ENCODE data around the gene CCDC57. TPM values are rescaled to one million over a fixed set of nuclear protein-coding genes. Genes with fewer than 3 reads are reported as not detected.
"Not testable (repeated sequence)": the region's sequence is repeated elsewhere in the genome, so short reads cannot be mapped to it uniquely, and the experiment has no call there.

CCDC57 gene
- total and polyA plus RNA-seq, 4 donors = 5.4 to 19.1 (median 11.7) TPM

- Histone ChIP-seq H3K4me1 (ENCODE audit: control insufficient read depth in 4 of 4, insufficient read depth in 4 of 4, low read length in 3 of 4) (no peaks in the 10 kb centered on the region), H3K9ac (ENCODE audit: low read depth in 1 of 2, low read length in 2 of 2) (no peak overlapping the region), H3K27me3 (ENCODE audit: control insufficient read depth in 4 of 4, insufficient read depth in 4 of 4, low read length in 3 of 4) (no peaks in the 10 kb centered on the region), H3K27ac (ENCODE audit: low read depth in 1 of 2, low read length in 2 of 2) (no peak overlapping the region), H3K36me3 (ENCODE audit: control insufficient read depth in 4 of 4, insufficient read depth in 3 of 4, low read depth in 1 of 4, low read length in 3 of 4) (no peaks in the 10 kb centered on the region), H3K9me3 (ENCODE audit: control insufficient read depth in 4 of 4, low read length in 3 of 4) (no peaks in the 10 kb centered on the region), H3K4me3 (ENCODE audit: low read depth in 1 of 3, low read length in 3 of 3) (no peak overlapping the region)
- 94% methylated on average over 8 of the region's 8 CpGs for WGBS
- no peak for DNase-seq (ENCODE audit: low spot score)
- no peak for TF ChIP-seq EGR1 (IDR thresholded peaks at IDR 0.05; ENCODE audit: low read depth in 2 of 2)
- no peak for TF ChIP-seq REST (IDR thresholded peaks at IDR 0.05)
- TF ChIP-seq FOXA1 (IDR thresholded peaks at IDR 0.05) = no peak
- no peak for TF ChIP-seq SP1 (IDR thresholded peaks at IDR 0.05)
- no peak for TF ChIP-seq ZBTB33 (IDR thresholded peaks at IDR 0.05)
- TF ChIP-seq TAF1 (conservative IDR thresholded peaks at IDR 0.05) = no peak
- TF ChIP-seq MAX (IDR thresholded peaks at IDR 0.05) = no peak
- TF ChIP-seq HNF4G (IDR thresholded peaks at IDR 0.05) = no peak
- TF ChIP-seq RAD21 (IDR thresholded peaks at IDR 0.05) = no peak
- no peak for TF ChIP-seq RXRA (IDR thresholded peaks at IDR 0.05)
- TF ChIP-seq YY1 (IDR thresholded peaks at IDR 0.05) = no peak
- TF ChIP-seq GABPA (IDR thresholded peaks at IDR 0.05 in 1 of 2, conservative IDR thresholded peaks at IDR 0.05 in 1 of 2) = no peak
- no peak for TF ChIP-seq HNF4A (conservative IDR thresholded peaks at IDR 0.05)
Observed at GRCh38 chr17:82143333-82143732, 69.3 kb downstream of the CCDC57 start.

GRCh38 chr17:82139961-82140360 lies 72.7 kb downstream of the CCDC57 start:
- H3K27me3 ChIP-seq (ENCODE audit: control insufficient read depth in 4 of 4, insufficient read depth in 4 of 4, low read length in 3 of 4); H3K9me3 ChIP-seq (ENCODE audit: control insufficient read depth in 4 of 4, low read length in 3 of 4); H3K9ac ChIP-seq (ENCODE audit: low read depth in 1 of 2, low read length in 2 of 2); H3K4me1 ChIP-seq (ENCODE audit: control insufficient read depth in 4 of 4, insufficient read depth in 4 of 4, low read length in 3 of 4); DNase-seq (ENCODE audit: low spot score); H3K4me3 ChIP-seq (ENCODE audit: low read depth in 1 of 3, low read length in 3 of 3); H3K36me3 ChIP-seq (ENCODE audit: control insufficient read depth in 4 of 4, insufficient read depth in 3 of 4, low read depth in 1 of 4, low read length in 3 of 4); H3K27ac ChIP-seq (ENCODE audit: low read depth in 1 of 2, low read length in 2 of 2): not testable (repeated sequence)
- WGBS = 95% methylated on average over 10 of the region's 10 CpGs

- no peak for DNase-seq (ENCODE audit: low spot score)
- 95% methylated on average over 28 of the region's 28 CpGs for WGBS
Observed at GRCh38 chr17:82138511-82138992, 74.1 kb downstream of the CCDC57 start.

More at GRCh38 chr17:82138511-82138992, 74.1 kb downstream of the CCDC57 start:
- Histone ChIP-seq H3K36me3 (ENCODE audit: control insufficient read depth in 4 of 4, insufficient read depth in 3 of 4, low read depth in 1 of 4, low read length in 3 of 4) (no peaks in the 10 kb centered on the region), H3K9ac (ENCODE audit: low read depth in 1 of 2, low read length in 2 of 2) (no peak overlapping the region), H3K9me3 (ENCODE audit: control insufficient read depth in 4 of 4, low read length in 3 of 4) (no peaks in the 10 kb centered on the region), H3K27ac (ENCODE audit: low read depth in 1 of 2, low read length in 2 of 2) (no peak overlapping the region), H3K27me3 (ENCODE audit: control insufficient read depth in 4 of 4, insufficient read depth in 4 of 4, low read length in 3 of 4) (no peaks in the 10 kb centered on the region), H3K4me1 (ENCODE audit: control insufficient read depth in 4 of 4, insufficient read depth in 4 of 4, low read length in 3 of 4) (peaks cover 0 to 8% (median 5%) of the 10 kb centered on the region in 4 donors), H3K4me3 (ENCODE audit: low read depth in 1 of 3, low read length in 3 of 3) (no peak overlapping the region)
- no peak for TF ChIP-seq GABPA (IDR thresholded peaks at IDR 0.05 in 1 of 2, conservative IDR thresholded peaks at IDR 0.05 in 1 of 2)

Data from liver (tissue), 9 donors.